Measurements from ENCODE around the gene SMOC2.

- no peak for TF ChIP-seq CTCF (IDR thresholded peaks at IDR 0.05; ENCODE audit: poor library complexity)
- no peak for TF ChIP-seq EZH2phosphoT487 (IDR thresholded peaks at IDR 0.05; ENCODE audit: low read depth, severe bottlenecking, unreplicated experiment)
Observed at GRCh38 chr6:168691774-168692173, 250.8 kb downstream of the SMOC2 start.
